Caki2 (cell line): ENCODE results near the gene TMEM169. TPM values are rescaled to one million over a fixed set of nuclear protein-coding genes. Genes with fewer than 3 reads are reported as not detected.
"Not testable (repeated sequence)": the region's sequence is repeated elsewhere in the genome, so short reads cannot be mapped to it uniquely, and the experiment has no call there.

ENCODE experiments used
- DNase-seq: peaks from one replicate; pipeline ENCODE4 v3.0.0-alpha.2; 2015; ENCODE audit warnings: low read depth
- in situ Hi-C: cut with HindIII; loops from 2 replicates; pipeline ENCODE4 v1.10.0; 2016; ENCODE audit warnings: low sequenced_read_pairs, low pct_unique_long_range_greater_than_20kb, mixed read lengths
- total RNA-seq: library from RNA; depleted of rRNA; stranded (reverse); fragments of >200 nt; shearing (Covaris generic); gene quantifications from 2 replicates; pipeline ENCODE4 v1.2.3, GENCODE V29; 2014; ENCODE audit warnings: low replicate concordance

TMEM169 gene
- total RNA-seq, 1 experiment from 2014 or later = 5.5 TPM

GRCh38 chr2:216116418-216116817 is 34.7 kb downstream of the TMEM169 start:
- in situ Hi-C loops = no loop called here
- DNase-seq = no peak

DNA sequence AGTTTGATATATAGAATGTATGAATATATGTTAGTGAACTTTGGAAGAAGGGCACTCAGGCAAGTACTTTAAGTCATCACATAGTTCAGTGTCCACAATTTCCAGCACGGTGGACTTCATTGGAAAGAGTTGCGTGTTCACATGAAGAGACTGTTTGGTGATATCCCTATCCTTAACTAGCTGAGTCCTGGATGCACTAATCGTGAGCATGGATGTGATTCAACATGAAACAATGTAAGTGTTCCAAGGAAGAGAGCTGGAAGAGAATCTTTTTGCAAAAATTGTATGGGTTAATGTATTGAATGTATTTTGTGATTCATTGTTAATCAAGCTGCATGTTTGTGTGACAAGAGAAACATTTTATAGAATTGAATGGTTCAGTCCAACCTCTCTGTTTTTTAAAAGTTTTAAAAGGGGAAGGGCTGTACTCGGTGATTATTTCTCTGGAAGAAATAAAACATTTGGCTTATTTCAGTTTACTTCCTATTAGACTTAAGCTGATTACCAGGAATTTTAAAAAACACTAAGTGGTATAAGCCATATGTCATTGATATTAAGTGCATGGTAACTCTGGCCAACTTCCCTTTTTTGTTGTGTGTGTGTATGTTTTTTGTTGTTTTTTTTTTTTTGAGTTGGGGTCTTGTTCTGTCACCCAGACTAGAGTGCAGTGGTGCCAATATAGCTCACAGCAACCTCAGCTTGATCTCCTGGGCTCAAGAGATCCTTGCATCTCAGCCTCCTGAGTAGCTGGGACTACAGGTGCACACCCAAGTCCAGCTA is 36.0 kb downstream of the TMEM169 start:
- in situ Hi-C loops = no loop called here
- DNase-seq = no peak

- DNase-seq = no peak
- in situ Hi-C loops = no loop called here
These were observed 36.8 kb downstream of the TMEM169 start for GRCh38 chr2:216118474-216118873.

DNA sequence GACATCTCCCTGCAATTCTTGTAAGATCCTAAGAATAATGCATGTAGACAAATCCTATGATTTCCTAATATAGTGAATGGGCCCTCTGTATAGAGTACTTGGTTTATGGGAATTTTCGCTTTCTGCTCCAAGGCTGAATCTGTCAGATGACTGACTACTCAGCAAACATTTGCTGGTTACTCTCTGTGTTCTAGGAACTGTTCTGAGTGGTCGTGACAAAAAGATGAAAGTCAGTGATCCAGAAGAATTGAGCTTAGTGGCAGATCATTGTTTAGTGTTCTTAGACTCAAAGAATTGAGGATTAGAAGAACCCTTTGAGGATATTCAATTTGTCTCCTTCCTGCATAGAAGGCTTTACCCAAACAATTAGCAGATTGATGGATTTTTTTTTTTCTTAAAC is 37.4 kb downstream of the TMEM169 start:
- in situ Hi-C loops = no loop called here
- no peak for DNase-seq

- in situ Hi-C loops = no loop called here
- DNase-seq = no peak
These were observed 38.3 kb downstream of the TMEM169 start for GRCh38 chr2:216119986-216120385.

DNA sequence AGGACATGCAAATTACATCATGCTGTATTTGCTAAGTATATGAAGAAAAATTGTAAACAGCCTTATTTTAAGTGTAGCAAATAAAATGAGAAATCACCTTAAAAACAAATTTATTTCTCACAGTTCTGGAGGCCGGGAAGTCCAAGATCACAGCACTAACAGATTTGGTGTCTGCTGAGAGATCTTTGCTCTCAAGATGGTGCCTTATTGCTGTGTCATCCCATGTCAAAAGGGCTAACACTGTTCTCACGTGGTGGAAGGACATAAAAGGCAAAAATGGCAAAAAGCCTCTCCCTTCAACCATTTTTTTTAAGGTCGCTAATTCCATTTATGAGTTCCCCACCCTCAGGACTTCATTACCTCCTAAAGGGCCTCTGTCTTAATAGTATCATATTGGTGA is 39.5 kb downstream of the TMEM169 start:
- in situ Hi-C loops = no loop called here
- DNase-seq = no peak

- DNase-seq = no peak
- in situ Hi-C loops = no loop called here
These were observed 45.2 kb downstream of the TMEM169 start for GRCh38 chr2:216126943-216127342.

DNA sequence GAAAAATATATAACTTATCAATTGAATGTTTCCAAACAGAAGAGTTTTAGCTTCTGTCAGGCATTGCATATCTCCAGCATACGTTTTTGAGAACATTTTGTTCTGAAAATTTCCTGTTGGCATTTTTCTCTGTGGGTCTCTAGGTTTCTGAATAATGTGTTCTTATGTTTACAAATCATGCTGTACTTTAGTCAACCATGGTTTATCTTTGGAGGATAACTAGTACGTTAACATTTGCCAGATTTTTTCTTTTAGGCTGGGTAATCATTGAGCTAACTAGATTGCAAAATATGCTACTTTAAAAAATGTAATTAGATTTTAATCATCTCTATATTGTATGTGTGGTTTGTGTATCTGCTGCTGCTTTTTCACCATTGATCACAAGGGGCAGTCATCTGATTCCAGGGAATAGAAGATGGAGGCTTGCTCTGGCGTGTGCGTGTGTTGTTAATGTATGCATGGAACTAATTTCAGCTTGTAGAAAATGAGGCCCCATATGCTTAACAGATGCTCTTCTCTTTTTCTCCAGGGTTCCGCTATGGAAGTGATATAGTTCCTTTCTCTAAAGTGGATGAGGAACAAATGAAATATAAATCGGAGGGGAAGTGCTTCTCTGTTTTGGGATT is 48.7 kb downstream of the TMEM169 start:
- no peak for DNase-seq
- in situ Hi-C loops = no loop called here

DNA sequence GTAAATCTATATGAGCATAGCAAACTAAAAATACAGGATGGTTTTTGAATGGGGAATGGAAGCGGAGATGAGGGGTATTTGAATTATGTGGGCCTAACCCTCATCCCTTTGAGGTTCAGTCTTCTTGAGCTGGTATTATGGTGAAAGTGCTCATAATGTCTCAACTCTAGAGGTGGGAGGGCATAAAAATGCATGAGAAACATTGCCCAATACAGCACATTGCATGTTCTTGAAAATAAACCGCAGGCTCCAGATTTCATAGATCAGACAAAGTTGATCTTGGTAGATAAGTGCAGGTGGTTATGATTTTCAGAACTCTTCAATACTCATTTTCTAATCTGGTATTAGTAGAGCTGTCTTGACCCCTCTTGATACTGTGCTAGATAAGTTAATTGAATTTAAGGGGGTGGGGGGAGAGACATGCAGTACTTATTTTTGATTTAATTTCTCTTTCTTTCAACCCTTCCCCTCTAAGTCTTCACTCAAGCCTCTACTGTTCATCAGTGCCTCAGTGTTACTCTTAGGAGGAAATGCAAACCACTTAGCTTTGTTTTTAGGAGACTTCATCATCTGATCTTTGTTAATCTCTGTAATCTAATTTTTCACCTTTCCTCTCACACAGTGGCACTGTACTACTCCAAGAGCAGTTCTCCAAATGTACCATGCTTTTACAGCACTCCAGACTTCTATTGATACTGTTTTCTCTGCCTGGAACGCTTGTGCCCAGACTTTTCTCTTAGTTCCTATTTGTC is 49.6 kb downstream of the TMEM169 start:
- in situ Hi-C loops = no loop called here
- no peak for DNase-seq

DNA sequence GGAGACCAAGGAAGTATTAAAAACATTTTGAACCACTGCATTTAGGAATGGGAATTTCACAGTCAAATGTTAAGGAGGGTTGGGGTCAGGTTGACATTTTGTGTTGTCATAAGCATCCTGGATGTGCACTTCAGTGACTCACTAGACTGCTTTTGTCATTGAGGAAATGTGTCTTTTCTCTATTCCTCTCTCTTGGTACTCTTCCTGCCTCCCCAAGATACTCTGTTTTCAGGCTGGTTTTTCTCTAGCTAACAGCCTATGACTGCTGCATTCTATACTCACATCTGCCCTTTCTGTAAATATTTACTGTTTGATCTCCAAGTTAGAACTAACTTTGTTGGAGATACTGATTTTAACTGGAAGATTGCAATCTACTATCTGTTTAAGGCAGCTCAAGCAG is 50.9 kb downstream of the TMEM169 start:
- DNase-seq = no peak
- in situ Hi-C loops = no loop called here

- in situ Hi-C loops = no loop called here
- no peak for DNase-seq
These were observed 51.7 kb downstream of the TMEM169 start for GRCh38 chr2:216133397-216133796.

DNA sequence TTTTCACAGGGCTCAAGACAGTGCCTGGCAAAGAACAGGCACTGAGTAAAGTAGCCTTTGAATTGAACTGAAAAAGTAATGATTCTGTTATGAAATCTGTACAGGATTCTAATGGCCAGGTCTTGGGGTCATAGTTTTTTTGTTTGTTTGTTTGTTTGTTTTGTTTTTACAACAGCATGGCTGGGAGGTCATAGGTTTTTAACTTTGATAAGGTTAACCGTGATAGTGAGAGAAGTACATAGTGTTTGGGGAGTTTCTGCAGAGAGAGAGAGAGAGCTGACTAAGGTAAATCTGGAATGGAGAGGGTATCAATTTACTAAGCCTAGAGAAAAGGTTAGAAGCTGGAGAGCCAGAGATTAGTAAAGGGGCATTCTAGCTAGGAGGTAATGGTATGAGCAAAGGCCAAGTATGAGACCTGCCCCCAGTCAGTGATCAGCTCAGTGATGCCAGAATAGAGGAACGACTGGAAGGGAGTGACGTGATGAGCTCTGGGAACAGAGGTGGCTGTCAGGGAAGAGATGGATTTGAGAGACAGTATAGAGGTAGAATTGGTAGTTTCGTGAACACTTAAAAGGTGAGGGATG is 53.3 kb downstream of the TMEM169 start:
- DNase-seq = no peak
- in situ Hi-C loops = no loop called here

DNA sequence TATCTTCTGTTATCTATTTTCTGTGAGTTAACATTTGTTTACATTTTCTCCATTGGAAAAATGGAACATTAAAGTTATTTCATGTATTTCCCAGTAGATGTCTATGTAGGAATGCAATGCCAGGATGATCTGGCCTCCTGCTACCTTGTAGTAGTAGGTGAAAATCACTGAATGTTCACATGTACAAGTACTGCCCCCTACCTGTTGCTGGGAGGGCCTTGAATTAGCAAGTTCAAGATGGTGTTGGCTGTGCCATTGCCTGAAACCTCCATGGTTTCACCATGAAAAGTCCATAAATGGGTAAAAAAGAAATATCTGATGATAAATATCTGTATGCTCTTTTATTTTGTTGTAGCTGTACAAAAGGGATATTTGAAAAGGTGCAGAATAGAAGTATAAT is 58.2 kb downstream of the TMEM169 start:
- in situ Hi-C loops = no loop called here
- no peak for DNase-seq

GRCh38 chr2:216141516-216141915 is 59.8 kb downstream of the TMEM169 start:
- DNase-seq, in situ Hi-C loops: not testable (repeated sequence)

- in situ Hi-C loops = no loop called here
- DNase-seq = no peak
These were observed 60.8 kb downstream of the TMEM169 start for GRCh38 chr2:216142540-216142939.

DNA sequence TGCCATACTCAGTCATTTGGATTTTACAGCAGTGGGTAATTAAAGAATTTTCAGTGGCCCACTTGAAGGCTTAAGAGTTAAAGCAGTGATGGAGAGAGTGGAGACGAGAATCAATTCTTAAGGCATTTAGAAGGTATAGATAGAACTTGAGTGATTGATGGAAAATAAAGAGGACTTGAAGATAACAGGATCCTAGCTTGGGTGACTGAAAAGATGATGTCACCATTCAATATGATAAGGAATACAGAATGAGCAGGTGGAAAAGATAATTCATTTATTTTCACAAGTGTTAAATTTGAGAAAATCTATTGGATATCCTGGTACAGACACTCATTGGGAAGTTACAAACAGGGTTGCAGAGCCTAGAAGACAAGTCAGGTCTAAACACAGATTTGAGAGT is 62.7 kb downstream of the TMEM169 start:
- in situ Hi-C loops = no loop called here
- no peak for DNase-seq

DNA sequence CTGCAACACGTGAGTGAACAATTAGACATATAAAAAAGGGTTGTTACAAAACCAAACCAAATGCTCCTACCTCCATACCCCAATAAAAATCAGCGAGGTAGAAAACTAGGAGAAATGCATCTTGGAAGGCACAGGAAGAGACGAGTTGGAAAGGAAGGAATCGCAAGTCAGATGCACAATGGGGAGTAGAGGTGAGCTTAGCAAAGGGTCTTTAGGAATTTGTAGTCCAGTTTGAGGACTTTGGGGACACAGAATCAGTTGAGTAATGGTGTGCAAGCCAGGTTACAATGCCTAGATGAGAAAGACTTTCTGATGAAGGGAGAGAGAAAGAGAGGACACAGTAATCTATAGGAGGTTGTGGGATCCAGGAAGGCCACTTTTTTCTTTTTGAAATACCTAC is 63.1 kb downstream of the TMEM169 start:
- no peak for DNase-seq
- in situ Hi-C loops = no loop called here

DNA sequence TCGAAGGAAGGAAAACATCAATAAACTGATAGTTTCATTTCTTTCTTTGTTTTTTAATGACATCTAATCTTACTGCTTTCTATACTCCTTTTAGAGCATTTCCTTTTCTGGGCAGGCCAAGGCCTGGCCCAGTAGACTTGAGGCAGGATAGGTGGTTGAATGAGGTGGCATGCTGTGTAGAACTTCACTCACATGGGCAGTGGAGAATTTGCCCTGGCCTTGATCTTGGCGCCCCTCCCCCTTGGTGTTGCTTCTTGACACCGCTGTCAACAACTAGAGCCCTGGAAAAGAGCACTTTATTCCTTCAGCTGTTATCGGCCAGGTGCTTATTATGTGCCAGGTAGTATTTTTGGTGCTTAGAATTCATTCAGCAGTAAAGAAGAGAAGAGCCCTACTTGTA is 64.9 kb downstream of the TMEM169 start:
- no peak for DNase-seq
- in situ Hi-C loops = no loop called here
